IMR-90 (cell line): ENCODE measurements around the gene AAMP. TPM values are rescaled to one million over a fixed set of nuclear protein-coding genes. Genes with fewer than 3 reads are reported as not detected.

Experiments used
- ATAC-seq: fragments of 200-7000 bp; cut with Tn5 transposase; 2 replicates; pipeline ENCODE4 v1.9.1; 2020; ENCODE audit warnings: low read depth, mild to moderate bottlenecking, moderate library complexity
- BruUV-seq: library from RNA; stranded (reverse); fragments of 400-500 nt; replicated peaks from 2 replicates; lab custom pipeline; 2021; lab: Mats Ljungman, UMichigan
- CTCF ChIA-PET: fragments of 300-600 bp; formaldehyde crosslinking; extraction: SDS; loops from one replicate; lab custom pipeline; 2021; ENCODE audit warnings: antibody characterized with exemption; lab: Yijun Ruan, JAX
- POLR2A ChIA-PET: fragments of 300-600 bp; sonication (Branson Sonifier 250); formaldehyde crosslinking; loops from one replicate; lab custom pipeline; 2022; ENCODE audit warnings: antibody characterized with exemption; ENCODE audit not compliant: unreplicated experiment; lab: Charles Lee
- DNase-seq: peaks from one replicate; pipeline ENCODE4 v3.0.0; 2013
- H2AFZ ChIP-seq: replicated peaks from 2 replicates; pipeline ENCODE3; 2013; ENCODE audit warnings: low read length, mild to moderate bottlenecking; ENCODE audit not compliant: poor library complexity
- H2AK5ac ChIP-seq: 2 replicates; pipeline ENCODE4 v1.6.1; 2013; ENCODE audit warnings: low read depth, low read length, inconsistent platforms
- H2AK9ac ChIP-seq: replicated peaks from 2 replicates; pipeline ENCODE3; 2013; ENCODE audit warnings: mild to moderate bottlenecking, low read depth, low read length, moderate library complexity; ENCODE audit not compliant: poor library complexity
- H2BK120ac ChIP-seq: 2 replicates; pipeline ENCODE4 v1.6.1; 2013; ENCODE audit warnings: low read depth, low read length, inconsistent platforms
- H2BK15ac ChIP-seq: 3 replicates; pipeline ENCODE4 v1.6.1; 2013; ENCODE audit warnings: low read depth, low read length, inconsistent platforms
- H2BK20ac ChIP-seq: 2 replicates; pipeline ENCODE4 v1.6.1; 2013; ENCODE audit warnings: low read depth, mild to moderate bottlenecking, inconsistent platforms, low read length, moderate library complexity
- H2BK5ac ChIP-seq: 2 replicates; pipeline ENCODE4 v1.6.1; 2013; ENCODE audit warnings: mild to moderate bottlenecking, low read depth, low read length, inconsistent platforms; ENCODE audit not compliant: poor library complexity, severe bottlenecking
- H3K14ac ChIP-seq: replicated peaks from 2 replicates; pipeline ENCODE4 v1.6.1; 2013; ENCODE audit warnings: low read depth, low read length, inconsistent platforms
- H3K18ac ChIP-seq: 2 replicates; pipeline ENCODE4 v1.6.1; 2013; ENCODE audit warnings: low read depth, low read length, control low read depth
- H3K23ac ChIP-seq: 2 replicates; pipeline ENCODE4 v1.6.1; 2013; ENCODE audit warnings: low read depth, low read length, inconsistent platforms
- H3K27ac ChIP-seq: 2 replicates; pipeline ENCODE4 v1.5.1; 2013; ENCODE audit warnings: mild to moderate bottlenecking, control low read depth, low read length; ENCODE audit not compliant: insufficient read depth
- H3K27me3 ChIP-seq: 2 replicates; pipeline ENCODE4 v1.6.1; 2013; ENCODE audit warnings: low read length; ENCODE audit not compliant: control insufficient read depth, insufficient read depth
- H3K36me3 ChIP-seq: 2 replicates; pipeline ENCODE4 v1.6.1; 2013; ENCODE audit warnings: low read length, mixed read lengths; ENCODE audit not compliant: control insufficient read depth, insufficient read depth
- H3K4ac ChIP-seq: 2 replicates; pipeline ENCODE4 v1.6.1; 2013; ENCODE audit warnings: low read depth, low read length, inconsistent platforms
- H3K4me1 ChIP-seq: 2 replicates; pipeline ENCODE4 v1.6.1; 2013; ENCODE audit warnings: low read length, mixed read lengths; ENCODE audit not compliant: control insufficient read depth, insufficient read depth
- H3K4me2 ChIP-seq: 2 replicates; pipeline ENCODE4 v1.6.1; 2013; ENCODE audit warnings: low read depth, mild to moderate bottlenecking, control low read depth, low read length, moderate library complexity
- H3K4me3 ChIP-seq: 2 replicates; pipeline ENCODE4 v1.5.1; 2013; ENCODE audit warnings: low read depth, mild to moderate bottlenecking, control low read depth, low read length, moderate library complexity; ENCODE audit not compliant: insufficient read depth
- H3K56ac ChIP-seq: 2 replicates; pipeline ENCODE4 v1.6.1; 2013; ENCODE audit warnings: low read length, inconsistent platforms; ENCODE audit not compliant: insufficient read depth; ENCODE audit errors: extremely low read depth
- H3K79me1 ChIP-seq, 2 experiments: 2 replicates each; pipeline ENCODE4 v1.6.1; 2013; ENCODE audit warnings: low read length in 2 of 2, inconsistent platforms in 1 of 2, low read depth in 1 of 2
- H3K9ac ChIP-seq: 2 replicates; pipeline ENCODE4 v1.6.1; 2013; ENCODE audit warnings: low read depth, low read length, control low read depth
- H3K9me1 ChIP-seq: 2 replicates; pipeline ENCODE4 v1.6.1; 2013; ENCODE audit warnings: low read length, inconsistent platforms; ENCODE audit not compliant: insufficient read depth
- H3K9me3 ChIP-seq: 2 replicates; pipeline ENCODE4 v1.6.1; 2013; ENCODE audit warnings: low read length; ENCODE audit not compliant: control insufficient read depth, insufficient read depth
- H4K20me1 ChIP-seq: 2 replicates; pipeline ENCODE4 v1.6.1; 2013; ENCODE audit warnings: low read length, inconsistent platforms; ENCODE audit not compliant: insufficient read depth
- H4K5ac ChIP-seq: 2 replicates; pipeline ENCODE4 v1.6.1; 2013; ENCODE audit warnings: mild to moderate bottlenecking, low read depth, low read length, control low read depth
- H4K8ac ChIP-seq, 2 experiments: 2 replicates each; pipeline ENCODE4 v1.6.1; 2013; ENCODE audit warnings: low read depth in 2 of 2, low read length in 2 of 2, control low read depth in 1 of 2, inconsistent platforms in 1 of 2
- H4K91ac ChIP-seq: 2 replicates; pipeline ENCODE4 v1.6.1; 2013; ENCODE audit warnings: low read depth, low read length, inconsistent platforms; ENCODE audit not compliant: insufficient read depth
- MAFK ChIP-seq: IDR thresholded peaks from 2 replicates; pipeline ENCODE4 v1.6.1; 2012; ENCODE audit warnings: low read depth, low read length, improper control_type of control experiment
- WGBS, 2 experiments: methylation state at CpG; one replicate each; pipeline versions ENCODE4 v1.1.5 to v1.1.7; 2013; ENCODE audit warnings: missing lambda C conversion rate in 2 of 2; ENCODE audit not compliant: insufficient read length in 1 of 2; ENCODE audit errors: extremely low coverage in 2 of 2; 5-methylcytosine and 5-hydroxymethylcytosine counted together
- dilution Hi-C: fragments of 300-500 bp; cut with HindIII; formaldehyde crosslinking; loops from one replicate; pipeline ENCODE4 v1.14.3; 2018; ENCODE audit warnings: low sequenced_read_pairs; ENCODE audit not compliant: unreplicated experiment
- in situ Hi-C: fragments of 300-500 bp; cut with MboI; formaldehyde crosslinking; loops from 3 replicates; pipeline ENCODE4 v1.14.3; 2019; ENCODE audit warnings: low sequenced_read_pairs, inconsistent platforms, mixed read lengths
- intact Hi-C: fragments of 100-400 bp; cut with micrococcal nuclease; formaldehyde crosslinking; loops from 2 replicates; pipeline ENCODE4 v1.10.0; 2022
- polyA plus RNA-seq, 3 experiments: library from polyadenylated mRNA; depleted of rRNA; stranded (reverse); fragments of >200 nt; gene quantifications; 2 replicates each; pipeline ENCODE4 v1.2.3, GENCODE V29; 2012; ENCODE audit warnings: low replicate concordance in 1 of 3
- total RNA-seq: library from RNA; depleted of rRNA; stranded (reverse); fragments of >200 nt; gene quantifications from 2 replicates; pipeline ENCODE4 v1.2.3, GENCODE V29; 2012

AAMP gene
- total and polyA plus RNA-seq, 2 of the 4 experiments (the other 2 are of a cell fraction) = 104 to 112 TPM

- Histone ChIP-seq H4K20me1 (peaks cover 6% of the 10 kb centered on the region; the same call in 1 of the 2 replicates), H4K5ac (no peak overlapping the region), H2BK5ac (no peak overlapping the region), H3K14ac (no peak overlapping the region), H2BK120ac (no peak overlapping the region), H3K4me3 (no peak overlapping the region), H4K8ac (no peak overlapping the region), H3K4me2 (no peak overlapping the region), H3K56ac (no peak overlapping the region), H3K9me3 (no peaks in the 10 kb centered on the region), H3K4me1 (peaks cover 2% of the 10 kb centered on the region; the same call in 1 of the 2 replicates), H3K9ac (no peak overlapping the region), H3K27ac (no peak overlapping the region), H2BK15ac (no peak overlapping the region), H3K4ac (no peak overlapping the region), H2AFZ (no peak overlapping the region), H4K91ac (no peak overlapping the region), H3K36me3 (peaks cover 75% of the 10 kb centered on the region), H3K18ac (no peak overlapping the region), H3K79me1 (peaks cover 42 to 56% of the 10 kb centered on the region in 2 experiments), H3K9me1 (peaks cover 5% of the 10 kb centered on the region), H2AK9ac (no peak overlapping the region), H2AK5ac (no peak overlapping the region), H3K23ac (no peak overlapping the region), H3K27me3 (no peaks in the 10 kb centered on the region), H2BK20ac (no peak overlapping the region)
- DNase-seq (no peak), ATAC-seq (no peak)
- intact Hi-C loops (no loop called here), in situ Hi-C loops (no loop called here), dilution Hi-C loops (no loop called here)
- ChIA-PET POLR2A (no interaction called here), CTCF (no interaction called here)
- BruUV-seq = no TSS peak
- WGBS, 2 experiments = no CpG with 5 or more reads among the region's 2 CpGs
- TF ChIP-seq MAFK = no peak
These were observed 34.9 kb downstream of the AAMP start for GRCh38 chr2:218235017-218235416.
